Measurements from ENCODE around the gene CCDC136. TPM values are rescaled to one million over a fixed set of nuclear protein-coding genes. Genes with fewer than 3 reads are reported as not detected.

CCDC136 gene
- total RNA-seq, 1 experiment from 2014 or later = 11.1 TPM

DNA sequence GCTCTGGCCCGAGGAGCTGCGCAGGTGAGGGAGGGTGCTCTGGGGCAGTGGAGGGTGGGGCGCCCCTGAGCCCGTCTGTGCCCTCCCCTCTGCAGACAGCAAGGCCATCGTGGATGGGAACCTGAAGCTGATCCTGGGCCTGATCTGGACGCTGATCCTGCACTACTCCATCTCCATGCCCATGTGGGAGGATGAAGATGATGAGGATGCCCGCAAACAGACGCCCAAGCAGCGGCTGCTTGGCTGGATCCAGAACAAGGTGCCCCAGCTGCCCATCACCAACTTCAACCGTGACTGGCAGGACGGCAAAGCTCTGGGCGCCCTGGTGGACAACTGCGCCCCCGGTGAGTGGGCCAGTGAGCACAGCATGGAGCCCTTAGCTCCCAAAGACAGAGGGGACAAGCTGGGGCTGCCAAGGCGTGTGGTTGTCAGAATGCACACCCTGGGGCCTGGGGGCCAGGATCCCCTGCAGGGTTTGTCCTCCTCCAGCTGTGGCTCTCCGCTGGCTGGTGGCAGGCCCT lies 43.5 kb downstream of the CCDC136 start:
- POLR2A ChIA-PET = interaction anchor here (0.6 kb wide), 1 partner anchor 69 kb away, joined by 4 read pairs; no protein-coding TSS in a partner anchor
- BruUV-seq (replicated peaks) = no TSS peak

More for the DNA sequence above, 43.5 kb downstream of the CCDC136 start:
- Histone ChIP-seq H3K4me2 (ENCODE audit: low read length) (no peak overlapping the region), H3K27ac (ENCODE audit: low read depth, low read length) (no peak overlapping the region), H4K20me1 (ENCODE audit: insufficient read depth) (no peaks in the 10 kb centered on the region), H2AFZ (ENCODE audit: low read depth, low read length, poor library complexity, severe bottlenecking) (no peak overlapping the region), H3K36me3 (ENCODE audit: control insufficient read depth in 1 of 2, insufficient read depth in 2 of 2, low read length in 2 of 2) (peaks cover 0 to 8% of the 10 kb centered on the region in 2 experiments; a peak in 1 of 4 replicates), H3K9me3 (ENCODE audit: control insufficient read depth in 1 of 2, insufficient read depth in 1 of 2, low read depth in 1 of 2, low read length in 2 of 2) (no peaks in the 10 kb centered on the region), H3K9ac (ENCODE audit: low read length) (no peak overlapping the region), H3K79me2 (ENCODE audit: insufficient read depth, low read length) (peaks cover 18% of the 10 kb centered on the region; the same call in 1 of the 2 replicates), H3K4me1 (ENCODE audit: control insufficient read depth in 1 of 2, insufficient read depth in 2 of 2, low read length in 2 of 2) (peaks cover 2 to 37% of the 10 kb centered on the region in 2 experiments; a peak in 3 of 4 replicates), H3K4me3 (replicated peaks in 1 of 2; ENCODE audit: low read depth in 1 of 2, low read length in 2 of 2) (no peak overlapping the region), H3K9me2 (ENCODE audit: insufficient read depth) (no peaks in the 10 kb centered on the region), H3K27me3 (ENCODE audit: insufficient read depth, low read length) (no peaks in the 10 kb centered on the region)
- intact Hi-C loops (cut with micrococcal nuclease) = no loop called here
- RAD21 ChIA-PET (ENCODE audit: low non-redundant PET in 1 of 2, low total read pairs in 2 of 2, uncharacterized antibody in 2 of 2, unreplicated experiment in 2 of 2) = no interaction called here
- no peak for ATAC-seq
- CTCF ChIA-PET = no interaction called here
- no peak for DNase-seq (ENCODE audit: low read depth, low spot score)
- TF ChIP-seq YY1 (IDR thresholded peaks at IDR 0.05; ENCODE audit: extremely low read depth, insufficient replicate concordance, low read depth, low read length) = no peak
- no peak for TF ChIP-seq POLR2AphosphoS5 (IDR thresholded peaks at IDR 0.05; ENCODE audit: low read depth, low read length)
- TF ChIP-seq ATF3 (IDR thresholded peaks at IDR 0.05) = no peak
- TF ChIP-seq, protein P1, sequence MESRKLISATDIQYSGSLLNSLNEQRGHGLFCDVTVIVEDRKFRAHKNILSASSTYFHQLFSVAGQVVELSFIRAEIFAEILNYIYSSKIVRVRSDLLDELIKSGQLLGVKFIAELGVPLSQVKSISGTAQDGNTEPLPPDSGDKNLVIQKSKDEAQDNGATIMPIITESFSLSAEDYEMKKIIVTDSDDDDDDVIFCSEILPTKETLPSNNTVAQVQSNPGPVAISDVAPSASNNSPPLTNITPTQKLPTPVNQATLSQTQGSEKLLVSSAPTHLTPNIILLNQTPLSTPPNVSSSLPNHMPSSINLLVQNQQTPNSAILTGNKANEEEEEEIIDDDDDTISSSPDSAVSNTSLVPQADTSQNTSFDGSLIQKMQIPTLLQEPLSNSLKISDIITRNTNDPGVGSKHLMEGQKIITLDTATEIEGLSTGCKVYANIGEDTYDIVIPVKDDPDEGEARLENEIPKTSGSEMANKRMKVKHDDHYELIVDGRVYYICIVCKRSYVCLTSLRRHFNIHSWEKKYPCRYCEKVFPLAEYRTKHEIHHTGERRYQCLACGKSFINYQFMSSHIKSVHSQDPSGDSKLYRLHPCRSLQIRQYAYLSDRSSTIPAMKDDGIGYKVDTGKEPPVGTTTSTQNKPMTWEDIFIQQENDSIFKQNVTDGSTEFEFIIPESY (IDR thresholded peaks at IDR 0.05; ENCODE audit: extremely low read depth, insufficient replicate concordance, low read length) = no peak
- TF ChIP-seq EZH2phosphoT487 (IDR thresholded peaks at IDR 0.05; ENCODE audit: borderline replicate concordance) = no peak
- TF ChIP-seq EZH2 (IDR thresholded peaks at IDR 0.05) = no peak
- TF ChIP-seq CBX3 (IDR thresholded peaks at IDR 0.05; ENCODE audit: low read depth) = no peak
- TF ChIP-seq ZFX (IDR thresholded peaks at IDR 0.05) = no peak
- no peak for TF ChIP-seq TCF7L2 (IDR thresholded peaks at IDR 0.05; ENCODE audit: borderline replicate concordance, extremely low read depth, insufficient read depth, insufficient read length)
- TF ChIP-seq JUND (IDR thresholded peaks at IDR 0.05) = no peak
- no peak for TF ChIP-seq CEBPB (IDR thresholded peaks at IDR 0.05; ENCODE audit: low read depth)
- no peak for TF ChIP-seq ZNF274 (IDR thresholded peaks at IDR 0.05; ENCODE audit: low read depth, low read length)
- TF ChIP-seq ELF1 (IDR thresholded peaks at IDR 0.05; ENCODE audit: borderline replicate concordance, low read depth) = no peak
- no peak for TF ChIP-seq RAD21 (IDR thresholded peaks at IDR 0.05; ENCODE audit: low read depth)
- no peak for TF ChIP-seq POLR2A (IDR thresholded peaks at IDR 0.05; ENCODE audit: borderline replicate concordance, extremely low read depth, insufficient read depth, insufficient read length)
- TF ChIP-seq SP1 (IDR thresholded peaks at IDR 0.05; ENCODE audit: low read depth) = no peak
- TF ChIP-seq EGR1 (IDR thresholded peaks at IDR 0.05; ENCODE audit: low read depth) = no peak
- TF ChIP-seq MAX (IDR thresholded peaks at IDR 0.05) = no peak
- no peak for TF ChIP-seq CTCF (IDR thresholded peaks at IDR 0.05 in 2 of 3, conservative IDR thresholded peaks at IDR 0.05 in 1 of 3; ENCODE audit: borderline replicate concordance in 1 of 3, insufficient read depth in 1 of 3, low read depth in 2 of 3, low read length in 2 of 3)
